Chondrocyte (in vitro differentiated cells): Measurements from ENCODE around the gene NOM1. TPM values are rescaled to one million over a fixed set of nuclear protein-coding genes. Genes with fewer than 3 reads are reported as not detected.
A peak's percentile ranks its signal among the peaks of the same experiment; 100 is the strongest.

Experiments
- DNase-seq: peaks from one replicate; pipeline ENCODE4 v3.0.0; 2021; ENCODE audit warnings: mixed read lengths, low spot score
- H3K27ac Mint-ChIP-seq: one replicate; pipeline ENCODE4 v1.8.0; 2021; ENCODE audit warnings: mild to moderate bottlenecking, moderate library complexity, mixed read lengths; ENCODE audit not compliant: unreplicated experiment
- H3K27me3 Mint-ChIP-seq: 2 replicates; pipeline ENCODE4 v1.8.0; 2021; ENCODE audit warnings: low read depth, mixed read lengths
- H3K36me3 Mint-ChIP-seq: 2 replicates; pipeline ENCODE4 v1.8.0; 2021; ENCODE audit warnings: low read depth, mixed read lengths
- H3K4me1 Mint-ChIP-seq: 2 replicates; pipeline ENCODE4 v1.8.0; 2021; ENCODE audit warnings: low read depth, mild to moderate bottlenecking, mixed read lengths
- H3K4me3 Mint-ChIP-seq: one replicate; pipeline ENCODE4 v1.8.0; 2021; ENCODE audit warnings: mild to moderate bottlenecking, moderate library complexity, mixed read lengths; ENCODE audit not compliant: unreplicated experiment
- H3K9me3 Mint-ChIP-seq: 2 replicates; pipeline ENCODE4 v1.8.0; 2021; ENCODE audit warnings: low read depth, mixed read lengths
- CTCF ChIP-seq: fragments of 200-600 bp; sonication (generic); IDR thresholded peaks from 2 replicates; pipeline ENCODE4 v1.5.0; 2021; ENCODE audit warnings: antibody characterized with exemption, mild to moderate bottlenecking, moderate library complexity
- total RNA-seq: library from RNA; stranded (reverse); gene quantifications from 3 replicates; pipeline ENCODE4 v1.2.1, GENCODE V29; 2021

The NOM1 gene
- total RNA-seq, 1 donor from 2014 or later = 16.9 TPM

GRCh38 chr7:157014635-157015555, 65.4 kb downstream of the NOM1 start:
- peak; percentile 57 for DNase-seq
- H3K4me3 Mint-ChIP-seq = no peak overlapping the region
- H3K27me3 Mint-ChIP-seq = peaks cover 74% of the 10 kb centered on the region
- no peaks in the 10 kb centered on the region for H3K9me3 Mint-ChIP-seq
- no peak overlapping the region for H3K27ac Mint-ChIP-seq
- no peak for TF ChIP-seq CTCF
- H3K36me3 Mint-ChIP-seq = no peaks in the 10 kb centered on the region
- H3K4me1 Mint-ChIP-seq = peaks cover 8% of the 10 kb centered on the region

- Mint-ChIP-seq H3K36me3 (no peaks in the 10 kb centered on the region), H3K27me3 (peaks cover 78% of the 10 kb centered on the region), H3K4me1 (peaks cover 8% of the 10 kb centered on the region), H3K9me3 (no peaks in the 10 kb centered on the region), H3K4me3 (no peak overlapping the region), H3K27ac (no peak overlapping the region)
- DNase-seq = peak; percentile 35
- TF ChIP-seq CTCF = no peak
Measured at GRCh38 chr7:157016024-157016351, 66.5 kb downstream of the NOM1 start.

GRCh38 chr7:157016352-157017041, 67.0 kb downstream of the NOM1 start:
- peak; percentile 60 for DNase-seq
- Mint-ChIP-seq H3K4me3 (no peak overlapping the region), H3K36me3 (no peaks in the 10 kb centered on the region), H3K27ac (no peak overlapping the region), H3K9me3 (no peaks in the 10 kb centered on the region), H3K4me1 (peaks cover 8% of the 10 kb centered on the region), H3K27me3 (peaks cover 75% of the 10 kb centered on the region)
- TF ChIP-seq CTCF = no peak

- DNase-seq = peak; percentile 71
- Mint-ChIP-seq H3K4me1 (peaks cover 6% of the 10 kb centered on the region), H3K4me3 (no peak overlapping the region), H3K36me3 (no peaks in the 10 kb centered on the region), H3K9me3 (no peaks in the 10 kb centered on the region), H3K27me3 (peaks cover 72% of the 10 kb centered on the region), H3K27ac (no peak overlapping the region)
- no peak for TF ChIP-seq CTCF
Measured at GRCh38 chr7:157017149-157017548, 67.6 kb downstream of the NOM1 start.

- Mint-ChIP-seq H3K36me3 (no peaks in the 10 kb centered on the region), H3K9me3 (no peaks in the 10 kb centered on the region), H3K27ac (no peak overlapping the region), H3K27me3 (peaks cover 72% of the 10 kb centered on the region), H3K4me1 (peaks cover 8% of the 10 kb centered on the region), H3K4me3 (no peak overlapping the region)
- TF ChIP-seq CTCF = no peak
- peak; percentile 84 for DNase-seq
Measured at GRCh38 chr7:157017603-157018327, 68.3 kb downstream of the NOM1 start.
